Activated CD8-positive, alpha-beta memory T cell treated with anti-CD3 and anti-CD28 coated beads for 36 hours (primary cell): ENCODE data around the gene DCK. TPM values are rescaled to one million over a fixed set of nuclear protein-coding genes. Genes with fewer than 3 reads are reported as not detected.

Source experiments
- CTCF ChIA-PET: fragments of 350-600 bp; sonication (Branson Sonifier 250); formaldehyde crosslinking; loops from one replicate; lab custom pipeline; 2021; ENCODE audit warnings: antibody characterized with exemption; lab: Charles Lee
- POLR2A ChIA-PET: fragments of 350-600 bp; sonication (Branson Sonifier 250); formaldehyde crosslinking; loops from one replicate; lab custom pipeline; 2021; ENCODE audit warnings: antibody characterized with exemption; lab: Charles Lee
- total RNA-seq, 2 experiments: library from RNA; stranded (reverse); gene quantifications; one replicate each; pipeline ENCODE4 v1.2.3, GENCODE V29; 2021

Gene DCK
- 10 to 100 TPM; 30.8 to 31.3 TPM for total RNA-seq

DNA sequence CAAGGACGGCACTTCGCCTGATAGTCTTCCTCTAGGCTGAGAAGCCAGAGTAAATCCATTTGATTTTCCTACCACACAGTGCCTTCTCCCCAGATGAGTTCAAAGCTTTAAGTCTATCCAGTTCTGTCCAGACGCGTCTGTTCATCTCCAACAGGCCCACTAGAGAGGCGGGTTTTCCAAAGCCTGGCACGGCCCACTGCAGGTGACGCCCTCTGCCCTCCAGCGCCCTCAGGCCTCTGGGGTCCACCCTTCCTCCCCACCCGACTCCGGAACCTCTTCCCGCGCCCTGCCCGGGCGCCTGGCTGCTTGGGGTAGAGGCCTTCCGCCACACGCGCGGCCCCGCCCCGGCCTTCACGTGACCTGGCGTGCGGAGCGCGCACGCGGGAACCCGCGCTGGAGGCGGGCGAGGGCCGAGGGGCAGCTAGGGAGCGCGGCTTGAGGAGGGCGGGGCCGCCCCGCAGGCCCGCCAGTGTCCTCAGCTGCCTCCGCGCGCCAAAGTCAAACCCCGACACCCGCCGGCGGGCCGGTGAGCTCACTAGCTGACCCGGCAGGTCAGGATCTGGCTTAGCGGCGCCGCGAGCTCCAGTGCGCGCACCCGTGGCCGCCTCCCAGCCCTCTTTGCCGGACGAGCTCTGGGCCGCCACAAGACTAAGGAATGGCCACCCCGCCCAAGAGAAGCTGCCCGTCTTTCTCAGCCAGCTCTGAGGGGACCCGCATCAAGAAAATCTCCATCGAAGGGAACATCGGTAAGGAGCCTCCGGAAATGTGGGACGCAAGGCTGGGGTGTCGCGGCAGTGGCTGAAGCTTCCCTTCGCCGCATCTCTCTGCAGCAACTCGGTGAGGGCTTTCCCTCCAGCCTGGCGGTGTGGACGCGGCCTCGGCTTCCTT, at the start of gene DCK:
Gene DCK, plus strand, starts transcription at position 469 of the 888 bp plus-strand sequence. Its CDS starts 187 bp downstream, at position 656.
- POLR2A ChIA-PET = interaction anchor here (1.0 to 2.5 kb wide), 5 partner anchors 11 to 155 kb away, joined by 3 to 8 read pairs (median 7); partner anchors contain the start of genes GRSF1 and MOB1B
- CTCF ChIA-PET = interaction anchor here (0.6 to 3.8 kb wide), 4 partner anchors 14 to 274 kb away, joined by 3 to 12 read pairs (median 4); no protein-coding TSS in a partner anchor

DNA sequence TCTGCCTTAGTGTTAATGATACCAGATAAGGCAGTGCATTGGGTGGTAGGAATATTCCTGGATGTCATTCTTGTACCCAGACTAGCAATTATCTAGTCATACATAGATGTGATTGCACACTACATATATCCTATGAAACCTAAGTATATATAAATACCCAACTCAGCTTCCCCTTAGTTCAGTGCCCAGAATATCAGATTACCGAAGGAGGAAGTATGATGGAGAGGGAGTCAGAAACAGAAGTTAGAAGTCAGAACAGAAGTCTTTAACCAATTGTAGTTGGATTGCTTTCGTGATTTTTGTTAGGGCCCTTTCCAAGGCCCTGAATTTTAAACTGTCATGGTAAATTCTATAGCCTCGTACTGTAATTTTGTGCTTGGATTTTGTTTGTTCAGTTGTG, 48.4 kb upstream of the DCK start:
- ChIA-PET CTCF (no interaction called here), POLR2A (no interaction called here)

DNA sequence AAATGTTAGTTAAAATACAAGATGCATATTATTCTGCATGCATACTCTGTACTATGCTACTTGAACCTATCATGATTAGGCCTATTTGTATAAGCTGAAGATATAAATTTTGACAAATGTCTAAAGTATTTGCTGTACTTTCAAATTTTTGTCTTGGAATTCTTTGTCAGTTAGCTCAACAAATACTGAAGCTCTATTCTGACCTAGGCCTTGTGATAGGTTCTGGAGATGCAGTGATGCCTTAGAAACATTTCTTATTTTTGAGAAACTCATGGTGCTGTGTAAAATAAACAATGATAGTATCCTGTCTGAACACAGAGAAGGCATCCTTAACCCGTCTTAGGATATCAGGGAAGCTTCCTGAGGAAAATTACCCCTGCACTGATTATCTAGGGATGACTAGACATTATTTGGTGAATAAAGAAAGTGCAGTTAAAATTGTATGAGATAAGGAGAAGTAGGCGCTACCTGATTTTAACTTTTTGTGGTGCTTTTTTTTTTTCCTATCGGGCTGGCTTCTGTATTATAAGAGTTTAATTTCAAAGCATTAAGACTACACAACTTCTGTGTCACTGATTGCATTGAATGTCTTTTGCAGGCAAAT, 47.9 kb upstream of the DCK start:
- ChIA-PET CTCF (no interaction called here), POLR2A (no interaction called here)

DNA sequence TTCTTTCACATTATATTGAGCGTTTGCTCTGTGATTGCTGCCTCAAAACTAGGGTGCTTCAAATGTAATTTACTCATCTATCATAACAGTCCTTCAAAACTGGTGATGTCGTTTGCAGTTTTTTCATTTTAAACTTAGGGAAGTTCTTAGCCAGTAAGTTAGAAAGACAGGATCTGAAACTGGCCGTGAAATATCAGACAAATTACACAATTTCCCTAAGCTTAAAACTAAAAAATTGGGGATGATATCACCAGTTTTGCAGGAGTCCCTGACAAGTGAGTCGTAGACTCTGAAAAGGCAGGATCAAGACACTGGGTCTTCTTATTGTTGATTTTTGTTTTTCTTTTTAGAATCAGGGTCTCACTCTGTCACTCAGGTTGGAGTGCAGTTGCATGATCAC, 46.5 kb upstream of the DCK start:
- ChIA-PET POLR2A (no interaction called here), CTCF (no interaction called here)

DNA sequence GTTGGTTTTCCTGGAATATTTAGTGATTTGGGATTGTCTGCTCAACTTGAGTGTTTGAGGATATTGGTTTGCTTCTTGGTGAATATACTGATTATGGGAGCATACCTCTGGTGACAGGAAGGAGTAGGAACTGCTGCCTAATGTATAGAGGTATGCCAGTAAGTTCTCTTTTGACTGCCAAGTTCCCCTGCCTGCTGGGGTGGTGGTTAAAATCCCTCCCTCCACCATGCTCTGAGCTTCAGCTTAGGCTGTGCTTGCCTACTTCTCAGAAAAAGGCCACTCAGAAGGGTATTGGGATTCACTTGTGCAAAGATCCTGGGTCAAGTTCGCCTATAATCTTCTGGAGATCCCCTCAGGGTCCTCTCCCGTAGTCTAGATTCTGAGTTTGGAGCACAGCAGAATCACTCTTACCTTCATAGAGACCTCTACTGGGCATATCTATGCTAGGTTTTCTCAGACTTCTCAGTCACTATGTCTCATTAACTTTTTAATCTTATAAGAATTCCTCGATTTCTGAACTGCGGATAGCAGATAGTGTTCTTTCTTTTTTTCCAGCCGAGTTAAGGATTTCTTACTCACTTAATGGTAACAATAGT, 44.7 kb upstream of the DCK start:
- ChIA-PET POLR2A (no interaction called here), CTCF (no interaction called here)

DNA sequence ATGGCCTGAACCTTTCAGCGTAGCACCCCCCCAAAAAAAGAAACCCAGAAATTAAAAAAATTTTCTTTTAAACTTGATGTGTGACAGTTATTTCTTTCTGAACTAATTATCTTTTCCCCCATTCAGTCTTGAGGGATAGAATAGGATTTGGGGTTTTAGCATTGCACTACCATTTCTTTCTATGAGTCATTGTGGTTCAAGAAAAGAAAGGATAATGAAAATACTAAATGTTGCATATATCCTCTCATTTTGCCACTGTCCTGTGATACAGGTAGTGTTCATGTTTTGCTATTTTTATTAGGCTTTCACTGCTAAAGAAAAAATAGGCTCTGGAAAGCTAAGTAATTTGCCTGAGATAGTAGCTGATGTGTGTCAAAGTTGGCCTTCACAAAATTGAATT, 39.4 kb upstream of the DCK start:
- ChIA-PET CTCF (no interaction called here), POLR2A (no interaction called here)

DNA sequence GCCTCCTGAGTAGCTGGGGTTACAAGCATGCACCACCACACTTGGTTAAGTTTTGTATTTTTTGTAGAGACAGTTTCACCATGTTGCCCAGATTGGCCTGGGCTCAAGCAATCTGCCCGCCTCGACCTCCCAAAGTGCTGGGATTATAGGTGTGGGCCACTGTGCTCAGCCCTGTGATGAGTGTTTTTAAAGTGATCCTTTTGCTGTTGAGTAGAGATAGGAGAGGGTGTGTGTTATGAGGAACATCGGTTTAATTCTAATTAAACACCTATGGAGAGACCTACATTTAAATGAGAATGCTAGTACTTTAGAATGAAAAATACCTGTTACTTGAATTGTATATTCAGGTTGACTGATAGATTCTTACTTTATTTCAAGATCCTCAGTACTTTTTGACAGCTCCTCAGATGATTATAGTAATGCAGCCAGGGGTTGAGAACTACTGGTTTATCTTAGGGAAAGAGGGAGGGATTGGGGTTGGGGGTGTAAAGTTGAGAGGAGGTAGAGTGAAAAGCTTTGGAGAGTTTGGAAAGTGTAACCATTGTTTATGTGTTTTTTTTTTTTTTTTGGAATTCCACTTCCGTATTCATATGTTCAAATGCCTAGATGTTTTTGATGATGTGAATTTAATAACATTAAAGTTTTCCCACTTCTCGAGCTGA, 36.8 kb upstream of the DCK start:
- CTCF ChIA-PET = no interaction called here
- POLR2A ChIA-PET = no interaction called here

DNA sequence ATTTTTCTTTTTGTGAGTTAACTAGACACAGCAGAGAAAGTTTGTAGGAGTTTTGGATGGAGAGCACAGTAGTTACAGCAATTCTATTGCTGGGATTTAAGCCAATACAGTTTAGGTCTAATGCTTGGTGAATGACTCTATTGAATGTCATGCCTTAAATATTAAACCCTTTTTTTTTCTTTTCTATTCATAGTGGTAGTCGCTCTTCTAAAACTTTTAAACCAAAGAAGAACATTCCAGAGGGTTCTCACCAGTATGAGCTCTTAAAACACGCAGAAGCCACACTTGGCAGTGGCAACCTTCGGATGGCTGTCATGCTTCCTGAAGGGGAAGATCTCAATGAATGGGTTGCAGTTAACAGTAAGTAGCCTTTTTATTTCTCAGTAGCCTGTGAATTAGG, 34.8 kb upstream of the DCK start:
- POLR2A ChIA-PET = no interaction called here
- CTCF ChIA-PET = no interaction called here

DNA sequence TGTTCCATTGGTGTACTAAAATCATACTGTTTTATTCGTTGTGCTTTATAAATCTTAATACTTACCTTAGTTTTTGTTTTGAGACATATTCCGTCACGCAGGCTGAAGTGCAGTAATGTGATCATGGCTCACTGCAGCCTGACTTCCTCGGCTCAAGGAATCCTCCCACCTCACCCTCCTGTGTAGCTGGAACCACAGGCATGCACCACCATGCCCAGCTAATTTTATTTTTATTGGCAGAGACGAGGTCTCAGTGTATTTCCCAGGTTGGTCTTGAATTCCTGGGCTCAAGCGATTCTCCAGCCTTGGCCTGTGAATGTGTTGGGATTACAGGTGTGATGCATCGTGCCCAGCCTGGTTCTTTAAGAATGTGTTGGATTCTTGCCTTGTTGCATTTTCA, 24.4 kb upstream of the DCK start:
- POLR2A ChIA-PET = no interaction called here
- CTCF ChIA-PET = no interaction called here

DNA sequence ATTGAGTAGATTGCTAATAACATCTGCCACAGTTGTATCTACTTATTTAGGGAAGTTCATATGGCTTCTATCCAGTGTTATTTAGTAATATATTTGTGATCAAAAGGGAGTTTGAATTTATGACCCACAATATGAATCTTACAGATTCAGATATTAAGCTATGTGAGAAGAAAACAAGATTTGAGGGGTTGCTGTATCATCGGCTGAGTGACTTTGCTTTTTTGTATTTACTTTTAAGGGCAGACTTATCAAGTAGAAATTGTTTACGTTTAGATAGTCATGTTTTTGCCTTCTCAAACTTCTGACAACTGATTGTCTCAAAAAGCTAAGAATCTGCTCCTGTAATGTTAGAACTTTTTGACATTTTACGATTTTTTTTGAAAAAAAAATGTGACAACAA, 17.2 kb upstream of the DCK start:
- POLR2A ChIA-PET = no interaction called here

DNA sequence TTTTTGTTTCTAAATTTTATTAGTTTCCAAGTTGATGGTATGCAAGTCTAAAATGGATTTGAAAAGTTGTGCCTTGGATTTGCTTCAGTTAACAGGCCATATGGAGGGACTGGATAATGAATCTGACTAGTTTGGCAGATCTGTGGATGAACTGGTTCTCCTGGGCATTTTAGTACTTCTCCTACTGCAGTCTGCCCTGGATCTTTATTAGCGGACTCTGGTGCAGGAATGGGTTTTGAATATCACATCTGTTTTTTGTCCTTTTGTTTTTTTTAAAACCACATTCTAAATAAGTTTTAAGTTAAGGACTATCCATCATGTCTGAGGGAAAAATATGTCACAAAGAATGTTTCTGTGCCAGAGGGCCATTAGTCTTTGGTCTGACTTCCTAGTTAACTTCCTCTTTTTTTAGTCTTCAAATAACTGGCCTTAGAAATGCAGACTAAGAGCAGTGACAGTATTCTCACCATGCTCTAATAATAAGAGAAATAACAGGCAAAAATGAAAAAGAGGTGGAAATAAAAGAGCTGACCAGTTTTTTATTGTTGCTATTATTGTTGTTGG, 13.9 kb upstream of the DCK start:
- CTCF ChIA-PET = no interaction called here
- POLR2A ChIA-PET = no interaction called here

More for the DNA sequence above, 17.2 kb upstream of the DCK start:
- CTCF ChIA-PET = no interaction called here

DNA sequence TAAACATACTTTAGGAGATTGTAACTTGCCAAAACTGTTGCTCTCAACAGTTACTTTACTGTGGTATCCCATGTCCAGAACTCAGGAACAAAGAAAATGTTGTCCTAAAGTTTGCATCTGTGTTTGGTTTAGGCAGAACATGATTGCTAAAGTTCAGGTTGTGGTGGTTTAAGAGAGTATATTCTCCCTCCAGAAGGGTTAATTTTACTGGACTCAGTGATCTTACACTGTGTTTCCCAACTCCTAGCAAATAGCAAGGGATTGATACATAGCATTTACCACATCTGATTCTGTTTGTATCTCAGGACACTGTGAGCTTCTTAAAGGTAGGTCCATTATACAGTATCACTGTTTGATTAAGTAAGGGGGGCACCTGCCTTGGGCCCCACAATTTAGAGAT, 13.3 kb upstream of the DCK start:
- POLR2A ChIA-PET = no interaction called here
- CTCF ChIA-PET = no interaction called here

DNA sequence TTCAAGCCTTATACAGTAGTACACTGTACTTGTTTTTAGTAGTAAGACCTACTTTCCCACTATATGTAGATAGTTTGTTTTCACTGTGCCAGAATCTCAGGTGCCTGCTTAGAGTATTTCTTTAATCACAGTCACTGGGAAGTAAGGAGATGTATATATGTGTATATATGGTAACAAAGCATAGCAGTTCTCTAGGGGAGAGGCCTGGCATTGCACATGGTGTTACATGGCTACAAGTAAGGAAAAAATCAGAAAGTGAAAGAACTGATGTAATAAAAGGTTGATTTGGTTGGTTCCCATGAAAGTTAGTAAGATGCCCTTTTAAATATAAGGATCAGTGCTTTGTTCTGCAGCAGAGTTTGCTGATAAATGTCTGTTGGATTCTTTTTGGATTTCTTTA, 9.3 kb upstream of the DCK start:
- ChIA-PET POLR2A (no interaction called here), CTCF (no interaction called here)

DNA sequence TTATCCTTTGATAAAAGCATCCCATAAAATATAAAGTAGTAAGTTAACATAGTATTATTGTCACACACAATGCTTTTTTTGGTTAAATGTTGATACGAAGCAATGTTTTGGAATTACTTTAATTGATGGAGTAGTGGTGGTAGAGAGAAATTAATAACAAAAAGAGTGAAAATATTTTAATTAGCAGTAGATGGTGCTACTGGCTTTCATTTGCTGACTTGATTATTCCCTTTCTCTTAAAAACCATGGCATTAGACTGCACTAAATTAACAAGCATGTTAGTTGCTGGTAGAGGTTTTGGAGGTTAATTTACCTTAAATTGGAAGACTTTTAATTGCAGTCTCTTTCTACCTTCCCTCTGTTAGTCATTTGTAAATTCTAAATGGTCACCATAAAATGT, 8.9 kb upstream of the DCK start:
- ChIA-PET CTCF (no interaction called here), POLR2A (no interaction called here)

DNA sequence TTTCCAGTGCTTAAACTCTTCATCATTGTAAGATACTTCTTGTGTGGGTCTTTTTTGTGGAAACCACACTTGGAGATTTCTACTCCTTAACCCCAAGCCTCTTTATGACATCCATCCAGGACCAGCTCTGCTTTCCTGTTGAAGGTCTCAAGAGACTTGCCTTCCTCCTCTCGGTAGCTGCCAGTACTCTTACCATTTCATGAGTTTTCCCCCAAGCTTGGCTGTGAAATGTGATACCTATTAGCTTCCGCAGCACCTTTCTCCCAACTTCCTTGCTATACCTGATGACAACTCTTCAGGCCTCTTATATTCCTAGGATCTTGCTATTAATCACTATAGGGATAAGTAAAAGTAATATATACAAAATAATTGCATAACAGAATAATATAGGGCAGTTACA, 1.9 kb upstream of the DCK start:
- ChIA-PET CTCF (no interaction called here), POLR2A (no interaction called here)

DNA sequence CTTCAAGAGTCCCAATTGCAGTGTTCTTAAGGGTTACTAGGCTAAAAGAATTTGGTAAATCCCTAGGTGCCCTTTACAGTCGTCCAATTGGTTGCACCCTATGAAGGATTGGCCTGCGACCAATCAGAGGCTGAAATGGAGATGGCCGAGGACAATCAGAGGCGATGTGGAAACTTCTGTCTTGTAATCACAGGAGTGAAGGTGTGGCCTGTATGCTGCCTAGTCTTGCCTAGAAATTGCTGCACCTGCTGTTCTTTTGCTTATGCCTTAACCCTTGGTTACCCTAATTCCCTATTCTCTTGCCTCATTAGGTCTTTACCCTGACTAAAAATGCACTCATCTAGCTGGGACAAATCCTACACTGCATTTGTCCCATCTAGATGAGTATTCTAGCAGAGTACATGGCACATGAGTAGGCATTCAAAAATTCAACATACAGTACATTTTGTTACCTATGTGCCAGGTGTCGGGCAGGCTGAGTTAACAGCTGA, 1.0 kb upstream of the DCK start:
- CTCF ChIA-PET = interaction anchor here (0.6 to 3.8 kb wide), 2 partner anchors 18 to 275 kb away, joined by 4 to 12 read pairs; no protein-coding TSS in a partner anchor
- POLR2A ChIA-PET = interaction anchor here (2.5 kb wide), 1 partner anchor 91 kb away, joined by 8 read pairs; the partner anchor contains the start of gene MOB1B

DNA sequence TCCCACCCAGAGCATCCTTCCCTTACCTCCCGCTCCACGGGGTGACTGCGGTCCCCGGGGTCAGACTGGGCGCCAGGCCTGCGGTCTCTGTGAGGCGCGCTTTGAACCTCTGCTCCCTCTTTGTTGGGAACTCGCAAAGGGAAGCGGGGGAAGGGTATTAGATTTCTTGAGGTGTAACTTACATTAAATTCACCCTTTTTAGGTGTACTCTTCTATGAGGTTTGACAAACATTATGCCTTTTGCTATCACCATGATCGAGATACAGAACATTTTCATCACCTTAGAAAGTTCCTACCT, 569 bp downstream of the DCK start:
- POLR2A ChIA-PET = interaction anchor here (1.0 to 2.5 kb wide), 5 partner anchors 10 to 155 kb away, joined by 3 to 8 read pairs (median 7); partner anchors contain the start of genes GRSF1 and MOB1B
- CTCF ChIA-PET = interaction anchor here (0.6 to 3.8 kb wide), 3 partner anchors 13 to 86 kb away, joined by 3 to 12 read pairs (median 5); no protein-coding TSS in a partner anchor

DNA sequence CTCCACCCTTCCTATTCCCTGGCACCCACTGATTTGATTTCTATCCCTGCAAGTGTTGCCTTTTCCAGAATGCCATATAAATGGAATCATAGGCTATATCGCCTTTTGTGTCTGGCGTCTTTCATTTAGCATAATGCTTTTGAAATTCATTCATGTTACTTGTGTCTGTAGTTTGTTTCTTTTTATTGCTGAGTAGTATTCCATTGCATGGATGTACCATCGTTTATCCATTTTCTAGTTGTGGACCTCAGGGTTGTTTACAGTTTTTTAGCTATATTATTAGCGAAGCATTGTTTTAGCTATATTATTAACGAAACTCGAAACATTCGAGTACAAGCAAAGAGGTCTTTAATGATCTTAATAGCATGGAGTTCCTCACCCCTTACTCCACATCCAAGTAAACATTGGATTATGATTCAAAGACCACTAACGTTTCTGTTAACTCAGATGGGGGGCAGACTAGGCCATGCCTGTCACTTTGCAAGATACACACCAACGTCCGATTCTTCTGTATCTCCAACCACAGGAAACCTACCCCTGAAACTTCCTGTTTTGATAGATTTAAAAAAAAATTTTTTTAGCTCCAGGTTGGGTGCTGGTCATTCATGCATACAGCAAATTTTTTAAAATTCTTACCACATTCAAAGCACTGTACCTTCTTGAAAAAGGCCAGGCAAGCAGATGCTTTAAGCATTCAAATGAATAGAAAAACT, 1.1 kb downstream of the DCK start:
- ChIA-PET CTCF (interaction anchor here (0.6 to 3.8 kb wide), 3 partner anchors 16 to 331 kb away, joined by 3 to 12 read pairs (median 3); no protein-coding TSS in a partner anchor), POLR2A (interaction anchor here (1.1 to 2.5 kb wide), 4 partner anchors 10 to 156 kb away, joined by 3 to 8 read pairs (median 8); partner anchors contain the start of gene MOB1B)
